ENCODE results near the gene APLP2. TPM values are rescaled to one million over a fixed set of nuclear protein-coding genes. Genes with fewer than 3 reads are reported as not detected.

The APLP2 gene
- total and polyA plus RNA-seq, 2 of the 13 experiments (the other 11 are each of a cell fraction or from before 2014, with no cell fraction given) = 315 to 594 TPM

DNA sequence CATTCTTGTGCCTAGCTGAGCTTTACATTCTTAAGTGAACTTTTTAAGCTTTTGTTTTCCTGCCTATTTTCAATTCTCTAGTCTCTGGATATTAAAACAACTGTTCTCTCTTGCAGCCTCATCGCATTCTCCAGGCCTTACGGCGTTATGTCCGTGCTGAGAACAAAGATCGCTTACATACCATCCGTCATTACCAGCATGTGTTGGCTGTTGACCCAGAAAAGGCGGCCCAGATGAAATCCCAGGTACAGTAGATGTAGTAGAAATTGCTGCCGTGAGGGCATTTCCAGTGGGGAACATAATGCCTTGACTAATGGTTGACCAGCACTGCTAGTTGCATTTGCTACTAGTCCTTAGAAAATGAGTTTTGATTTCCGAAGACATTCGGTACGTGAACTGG, 60.2 kb downstream of the APLP2 start (continued):
- TF ChIP-seq SMAD1 (CRISPR knock-in tag; IDR thresholded peaks at IDR 0.05; ENCODE audit: borderline replicate concordance, low read depth) = no peak
- TF ChIP-seq ETV6 (CRISPR knock-in tag; conservative IDR thresholded peaks at IDR 0.05) = no peak
- TF ChIP-seq, protein P1, sequence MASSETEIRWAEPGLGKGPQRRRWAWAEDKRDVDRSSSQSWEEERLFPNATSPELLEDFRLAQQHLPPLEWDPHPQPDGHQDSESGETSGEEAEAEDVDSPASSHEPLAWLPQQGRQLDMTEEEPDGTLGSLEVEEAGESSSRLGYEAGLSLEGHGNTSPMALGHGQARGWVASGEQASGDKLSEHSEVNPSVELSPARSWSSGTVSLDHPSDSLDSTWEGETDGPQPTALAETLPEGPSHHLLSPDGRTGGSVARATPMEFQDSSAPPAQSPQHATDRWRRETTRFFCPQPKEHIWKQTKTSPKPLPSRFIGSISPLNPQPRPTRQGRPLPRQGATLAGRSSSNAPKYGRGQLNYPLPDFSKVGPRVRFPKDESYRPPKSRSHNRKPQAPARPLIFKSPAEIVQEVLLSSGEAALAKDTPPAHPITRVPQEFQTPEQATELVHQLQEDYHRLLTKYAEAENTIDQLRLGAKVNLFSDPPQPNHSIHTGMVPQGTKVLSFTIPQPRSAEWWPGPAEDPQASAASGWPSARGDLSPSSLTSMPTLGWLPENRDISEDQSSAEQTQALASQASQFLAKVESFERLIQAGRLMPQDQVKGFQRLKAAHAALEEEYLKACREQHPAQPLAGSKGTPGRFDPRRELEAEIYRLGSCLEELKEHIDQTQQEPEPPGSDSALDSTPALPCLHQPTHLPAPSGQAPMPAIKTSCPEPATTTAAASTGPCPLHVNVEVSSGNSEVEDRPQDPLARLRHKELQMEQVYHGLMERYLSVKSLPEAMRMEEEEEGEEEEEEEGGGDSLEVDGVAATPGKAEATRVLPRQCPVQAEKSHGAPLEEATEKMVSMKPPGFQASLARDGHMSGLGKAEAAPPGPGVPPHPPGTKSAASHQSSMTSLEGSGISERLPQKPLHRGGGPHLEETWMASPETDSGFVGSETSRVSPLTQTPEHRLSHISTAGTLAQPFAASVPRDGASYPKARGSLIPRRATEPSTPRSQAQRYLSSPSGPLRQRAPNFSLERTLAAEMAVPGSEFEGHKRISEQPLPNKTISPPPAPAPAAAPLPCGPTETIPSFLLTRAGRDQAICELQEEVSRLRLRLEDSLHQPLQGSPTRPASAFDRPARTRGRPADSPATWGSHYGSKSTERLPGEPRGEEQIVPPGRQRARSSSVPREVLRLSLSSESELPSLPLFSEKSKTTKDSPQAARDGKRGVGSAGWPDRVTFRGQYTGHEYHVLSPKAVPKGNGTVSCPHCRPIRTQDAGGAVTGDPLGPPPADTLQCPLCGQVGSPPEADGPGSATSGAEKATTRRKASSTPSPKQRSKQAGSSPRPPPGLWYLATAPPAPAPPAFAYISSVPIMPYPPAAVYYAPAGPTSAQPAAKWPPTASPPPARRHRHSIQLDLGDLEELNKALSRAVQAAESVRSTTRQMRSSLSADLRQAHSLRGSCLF (CRISPR knock-in tag; IDR thresholded peaks at IDR 0.05; ENCODE audit: borderline replicate concordance) = no peak
- TF ChIP-seq TERF1 (CRISPR knock-in tag; IDR thresholded peaks at IDR 0.05) = no peak
- TF ChIP-seq ZNF75D (CRISPR knock-in tag; IDR thresholded peaks at IDR 0.05; ENCODE audit: borderline replicate concordance) = no peak
- TF ChIP-seq, protein P2, sequence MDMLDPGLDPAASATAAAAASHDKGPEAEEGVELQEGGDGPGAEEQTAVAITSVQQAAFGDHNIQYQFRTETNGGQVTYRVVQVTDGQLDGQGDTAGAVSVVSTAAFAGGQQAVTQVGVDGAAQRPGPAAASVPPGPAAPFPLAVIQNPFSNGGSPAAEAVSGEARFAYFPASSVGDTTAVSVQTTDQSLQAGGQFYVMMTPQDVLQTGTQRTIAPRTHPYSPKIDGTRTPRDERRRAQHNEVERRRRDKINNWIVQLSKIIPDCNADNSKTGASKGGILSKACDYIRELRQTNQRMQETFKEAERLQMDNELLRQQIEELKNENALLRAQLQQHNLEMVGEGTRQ (IDR thresholded peaks at IDR 0.05; ENCODE audit: low read depth, low read length) = no peak
- TF ChIP-seq, protein P2 (CRISPR knock-in tag; IDR thresholded peaks at IDR 0.05; ENCODE audit: borderline replicate concordance) = no peak
- no peak for TF ChIP-seq ZFP41 (CRISPR knock-in tag; IDR thresholded peaks at IDR 0.05; ENCODE audit: borderline replicate concordance)
- TF ChIP-seq, protein P3, sequence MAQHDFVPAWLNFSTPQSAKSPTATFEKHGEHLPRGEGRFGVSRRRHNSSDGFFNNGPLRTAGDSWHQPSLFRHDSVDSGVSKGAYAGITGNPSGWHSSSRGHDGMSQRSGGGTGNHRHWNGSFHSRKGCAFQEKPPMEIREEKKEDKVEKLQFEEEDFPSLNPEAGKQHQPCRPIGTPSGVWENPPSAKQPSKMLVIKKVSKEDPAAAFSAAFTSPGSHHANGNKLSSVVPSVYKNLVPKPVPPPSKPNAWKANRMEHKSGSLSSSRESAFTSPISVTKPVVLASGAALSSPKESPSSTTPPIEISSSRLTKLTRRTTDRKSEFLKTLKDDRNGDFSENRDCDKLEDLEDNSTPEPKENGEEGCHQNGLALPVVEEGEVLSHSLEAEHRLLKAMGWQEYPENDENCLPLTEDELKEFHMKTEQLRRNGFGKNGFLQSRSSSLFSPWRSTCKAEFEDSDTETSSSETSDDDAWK (CRISPR knock-in tag; IDR thresholded peaks at IDR 0.05) = no peak
- TF ChIP-seq KDM3A (CRISPR knock-in tag; IDR thresholded peaks at IDR 0.05; ENCODE audit: low read depth) = no peak
- no peak for TF ChIP-seq SP4 (CRISPR knock-in tag; IDR thresholded peaks at IDR 0.05)
- TF ChIP-seq ZNF883 (CRISPR knock-in tag; IDR thresholded peaks at IDR 0.05; ENCODE audit: not compliant biosample characterization) = no peak
- no peak for TF ChIP-seq ZNF33A (CRISPR knock-in tag; IDR thresholded peaks at IDR 0.05; ENCODE audit: borderline replicate concordance)
- no peak for TF ChIP-seq ZNF431 (CRISPR knock-in tag; IDR thresholded peaks at IDR 0.05; ENCODE audit: borderline replicate concordance, low read depth)
- no peak for TF ChIP-seq SMARCE1 (IDR thresholded peaks at IDR 0.05; ENCODE audit: borderline replicate concordance)
- TF ChIP-seq ZNF619 (CRISPR knock-in tag; IDR thresholded peaks at IDR 0.05) = no peak
- no peak for TF ChIP-seq ZBTB21 (CRISPR knock-in tag; IDR thresholded peaks at IDR 0.05)
- TF ChIP-seq, protein P4, sequence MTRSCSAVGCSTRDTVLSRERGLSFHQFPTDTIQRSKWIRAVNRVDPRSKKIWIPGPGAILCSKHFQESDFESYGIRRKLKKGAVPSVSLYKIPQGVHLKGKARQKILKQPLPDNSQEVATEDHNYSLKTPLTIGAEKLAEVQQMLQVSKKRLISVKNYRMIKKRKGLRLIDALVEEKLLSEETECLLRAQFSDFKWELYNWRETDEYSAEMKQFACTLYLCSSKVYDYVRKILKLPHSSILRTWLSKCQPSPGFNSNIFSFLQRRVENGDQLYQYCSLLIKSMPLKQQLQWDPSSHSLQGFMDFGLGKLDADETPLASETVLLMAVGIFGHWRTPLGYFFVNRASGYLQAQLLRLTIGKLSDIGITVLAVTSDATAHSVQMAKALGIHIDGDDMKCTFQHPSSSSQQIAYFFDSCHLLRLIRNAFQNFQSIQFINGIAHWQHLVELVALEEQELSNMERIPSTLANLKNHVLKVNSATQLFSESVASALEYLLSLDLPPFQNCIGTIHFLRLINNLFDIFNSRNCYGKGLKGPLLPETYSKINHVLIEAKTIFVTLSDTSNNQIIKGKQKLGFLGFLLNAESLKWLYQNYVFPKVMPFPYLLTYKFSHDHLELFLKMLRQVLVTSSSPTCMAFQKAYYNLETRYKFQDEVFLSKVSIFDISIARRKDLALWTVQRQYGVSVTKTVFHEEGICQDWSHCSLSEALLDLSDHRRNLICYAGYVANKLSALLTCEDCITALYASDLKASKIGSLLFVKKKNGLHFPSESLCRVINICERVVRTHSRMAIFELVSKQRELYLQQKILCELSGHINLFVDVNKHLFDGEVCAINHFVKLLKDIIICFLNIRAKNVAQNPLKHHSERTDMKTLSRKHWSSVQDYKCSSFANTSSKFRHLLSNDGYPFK (CRISPR knock-in tag; IDR thresholded peaks at IDR 0.05; ENCODE audit: borderline replicate concordance) = no peak

Data from HepG2 (cell line).